Measurements from ENCODE around the gene AP2B1. TPM values are rescaled to one million over a fixed set of nuclear protein-coding genes. Genes with fewer than 3 reads are reported as not detected.

The AP2B1 gene
- total and polyA plus RNA-seq, 2 experiments from 2014 or later, result 76.1 to 87.0 TPM

DNA sequence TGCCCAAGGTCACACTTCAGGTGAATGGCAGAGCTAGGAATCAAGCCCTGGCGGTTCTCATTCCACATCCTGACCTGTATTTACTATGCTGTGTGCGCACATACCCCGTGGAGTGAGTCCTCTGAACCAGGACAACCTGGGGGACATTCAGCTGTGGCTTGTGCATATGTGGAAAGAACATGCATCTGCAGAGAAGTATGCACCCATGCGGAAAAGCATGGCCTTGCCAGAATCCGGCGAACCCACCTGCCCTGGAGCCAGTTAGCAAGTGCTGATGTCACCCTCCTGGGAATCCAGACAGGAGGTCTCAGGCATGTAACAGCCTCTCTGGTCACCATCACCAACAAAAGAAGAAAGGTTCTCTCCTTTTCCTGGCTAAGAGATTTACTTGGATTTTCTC lies 146.2 kb downstream of the AP2B1 start:
- no peaks in the 10 kb centered on the region for H4K20me1 ChIP-seq (ENCODE audit: insufficient read depth, poor library complexity, severe bottlenecking)
- TF ChIP-seq EZH2 (IDR thresholded peaks at IDR 0.05; ENCODE audit: borderline replicate concordance), result no peak
- TF ChIP-seq EZH2phosphoT487 (IDR thresholded peaks at IDR 0.05; ENCODE audit: low read depth, severe bottlenecking, unreplicated experiment), result no peak
- TF ChIP-seq, protein P1, sequence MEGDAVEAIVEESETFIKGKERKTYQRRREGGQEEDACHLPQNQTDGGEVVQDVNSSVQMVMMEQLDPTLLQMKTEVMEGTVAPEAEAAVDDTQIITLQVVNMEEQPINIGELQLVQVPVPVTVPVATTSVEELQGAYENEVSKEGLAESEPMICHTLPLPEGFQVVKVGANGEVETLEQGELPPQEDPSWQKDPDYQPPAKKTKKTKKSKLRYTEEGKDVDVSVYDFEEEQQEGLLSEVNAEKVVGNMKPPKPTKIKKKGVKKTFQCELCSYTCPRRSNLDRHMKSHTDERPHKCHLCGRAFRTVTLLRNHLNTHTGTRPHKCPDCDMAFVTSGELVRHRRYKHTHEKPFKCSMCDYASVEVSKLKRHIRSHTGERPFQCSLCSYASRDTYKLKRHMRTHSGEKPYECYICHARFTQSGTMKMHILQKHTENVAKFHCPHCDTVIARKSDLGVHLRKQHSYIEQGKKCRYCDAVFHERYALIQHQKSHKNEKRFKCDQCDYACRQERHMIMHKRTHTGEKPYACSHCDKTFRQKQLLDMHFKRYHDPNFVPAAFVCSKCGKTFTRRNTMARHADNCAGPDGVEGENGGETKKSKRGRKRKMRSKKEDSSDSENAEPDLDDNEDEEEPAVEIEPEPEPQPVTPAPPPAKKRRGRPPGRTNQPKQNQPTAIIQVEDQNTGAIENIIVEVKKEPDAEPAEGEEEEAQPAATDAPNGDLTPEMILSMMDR (IDR thresholded peaks at IDR 0.05; ENCODE audit: poor library complexity), result no peak
- no peak for DNase-seq (ENCODE audit: low spot score)
- H3K27ac ChIP-seq, result no peak overlapping the region
- H3K9me3 ChIP-seq (ENCODE audit: low read depth), result no peaks in the 10 kb centered on the region
- WGBS (ENCODE audit: low lambda C conversion rate, missing lambda C conversion rate), result 76% methylated on average over 6 of the region's 6 CpGs
- H3K79me2 ChIP-seq, result no peaks in the 10 kb centered on the region
- no peaks in the 10 kb centered on the region for H3K9me2 ChIP-seq (replicated peaks; ENCODE audit: insufficient read depth)
- no peaks in the 10 kb centered on the region for H3K27me3 ChIP-seq
- H3K4me1 ChIP-seq (ENCODE audit: insufficient read depth), result peaks cover 5% of the 10 kb centered on the region
- H3K4me3 ChIP-seq, result no peak overlapping the region
- H3K36me3 ChIP-seq (replicated peaks; ENCODE audit: insufficient read depth, low read depth), result no peaks in the 10 kb centered on the region
- no peak overlapping the region for H2AFZ ChIP-seq
- no peak overlapping the region for H3K4me2 ChIP-seq

DNA sequence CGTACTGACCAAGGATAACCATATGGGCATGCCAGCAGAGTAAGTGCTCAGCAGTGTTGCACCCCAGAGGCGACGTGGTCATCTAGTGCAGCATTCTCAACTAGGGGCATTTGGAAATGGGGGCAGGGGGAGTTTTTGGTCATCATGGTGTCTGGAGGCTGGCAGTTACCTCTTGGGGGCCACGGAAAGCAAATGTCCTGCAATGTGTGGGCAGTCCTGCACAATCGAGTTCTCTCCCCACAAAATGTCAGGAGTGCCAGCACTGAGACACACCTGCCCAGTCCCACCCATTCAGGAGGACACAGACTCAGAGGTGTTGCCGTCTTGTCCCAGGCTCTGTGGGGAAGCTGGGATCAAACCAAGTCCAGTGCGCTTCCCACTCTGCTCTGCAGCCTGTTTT lies 147.3 kb downstream of the AP2B1 start:
- WGBS (ENCODE audit: low lambda C conversion rate, missing lambda C conversion rate), result 94% methylated on average over 7 of the region's 7 CpGs
- H2AFZ ChIP-seq, result no peak overlapping the region
- H3K36me3 ChIP-seq (replicated peaks; ENCODE audit: insufficient read depth, low read depth), result no peaks in the 10 kb centered on the region
- H3K27ac ChIP-seq, result no peak overlapping the region
- TF ChIP-seq EZH2 (IDR thresholded peaks at IDR 0.05; ENCODE audit: borderline replicate concordance) (no peak), EZH2phosphoT487 (IDR thresholded peaks at IDR 0.05; ENCODE audit: low read depth, severe bottlenecking, unreplicated experiment) (no peak)
- TF ChIP-seq, protein P1 (IDR thresholded peaks at IDR 0.05; ENCODE audit: poor library complexity), result no peak
- H3K27me3 ChIP-seq, result no peaks in the 10 kb centered on the region
- no peaks in the 10 kb centered on the region for H3K9me2 ChIP-seq (replicated peaks; ENCODE audit: insufficient read depth)
- peaks cover 5% of the 10 kb centered on the region for H3K4me1 ChIP-seq (ENCODE audit: insufficient read depth)
- H4K20me1 ChIP-seq (ENCODE audit: insufficient read depth, poor library complexity, severe bottlenecking), result no peaks in the 10 kb centered on the region
- no peaks in the 10 kb centered on the region for H3K79me2 ChIP-seq
- no peak overlapping the region for H3K4me3 ChIP-seq
- no peak overlapping the region for H3K4me2 ChIP-seq
- no peak for DNase-seq (ENCODE audit: low spot score)
- H3K9me3 ChIP-seq (ENCODE audit: low read depth), result no peaks in the 10 kb centered on the region

DNA sequence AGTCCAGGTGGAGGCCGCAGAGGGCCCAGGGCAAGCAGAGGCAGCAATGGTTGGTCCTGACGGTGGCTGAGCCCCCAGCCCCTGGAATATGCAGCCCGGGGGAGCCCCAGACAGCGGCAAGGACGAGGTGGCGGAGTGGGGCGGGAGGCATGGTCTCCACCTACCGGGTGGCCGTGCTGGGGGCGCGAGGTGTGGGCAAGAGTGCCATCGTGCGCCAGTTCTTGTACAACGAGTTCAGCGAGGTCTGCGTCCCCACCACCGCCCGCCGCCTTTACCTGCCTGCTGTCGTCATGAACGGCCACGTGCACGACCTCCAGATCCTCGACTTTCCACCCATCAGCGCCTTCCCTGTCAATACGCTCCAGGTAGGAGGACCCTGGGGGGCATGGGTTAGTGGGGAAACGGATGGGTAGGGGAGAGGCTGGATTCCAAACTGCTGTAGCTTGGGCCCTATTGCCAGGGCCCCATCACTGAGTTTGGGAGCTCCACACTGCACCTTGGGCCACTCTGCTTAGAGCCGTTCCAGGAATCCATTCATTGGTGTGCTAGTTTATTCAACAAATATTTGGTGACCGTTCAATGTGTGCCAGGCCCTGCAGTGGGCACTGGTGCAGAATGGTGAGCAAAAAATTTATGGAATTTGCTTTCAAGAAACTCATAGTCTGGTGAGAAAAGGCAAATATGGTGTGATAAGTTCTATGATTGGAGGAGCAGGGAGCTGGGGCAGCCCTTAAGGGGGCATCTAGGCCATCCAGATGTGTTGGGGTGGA lies 148.1 kb downstream of the AP2B1 start:
- H4K20me1 ChIP-seq (ENCODE audit: insufficient read depth, poor library complexity, severe bottlenecking), result no peaks in the 10 kb centered on the region
- no peaks in the 10 kb centered on the region for H3K9me2 ChIP-seq (replicated peaks; ENCODE audit: insufficient read depth)
- no peaks in the 10 kb centered on the region for H3K36me3 ChIP-seq (replicated peaks; ENCODE audit: insufficient read depth, low read depth)
- no peak for DNase-seq (ENCODE audit: low spot score)
- peaks cover 5% of the 10 kb centered on the region for H3K27me3 ChIP-seq
- no peak overlapping the region for H3K4me3 ChIP-seq
- H3K9me3 ChIP-seq (ENCODE audit: low read depth), result no peaks in the 10 kb centered on the region
- no peak overlapping the region for H3K27ac ChIP-seq
- TF ChIP-seq EZH2 (IDR thresholded peaks at IDR 0.05; ENCODE audit: borderline replicate concordance) (no peak), EZH2phosphoT487 (IDR thresholded peaks at IDR 0.05; ENCODE audit: low read depth, severe bottlenecking, unreplicated experiment) (no peak)
- TF ChIP-seq, protein P1 (IDR thresholded peaks at IDR 0.05; ENCODE audit: poor library complexity), result no peak
- H3K4me1 ChIP-seq (ENCODE audit: insufficient read depth), result peaks cover 5% of the 10 kb centered on the region
- no peak overlapping the region for H3K4me2 ChIP-seq
- 96% methylated on average over 29 of the region's 29 CpGs for WGBS (ENCODE audit: low lambda C conversion rate, missing lambda C conversion rate)
- no peak overlapping the region for H2AFZ ChIP-seq
- H3K79me2 ChIP-seq, result no peaks in the 10 kb centered on the region
